GM18517 (cell line): Measurements from ENCODE around the gene AFF3.

Experiments used
- ATAC-seq: cut with Tn5 transposase; IDR thresholded peaks from one replicate; pipeline ENCODE4 v1.9.1; 2021; ENCODE audit warnings: mild to moderate bottlenecking, moderate library complexity; ENCODE audit not compliant: unreplicated experiment

The AFF3 gene

DNA sequence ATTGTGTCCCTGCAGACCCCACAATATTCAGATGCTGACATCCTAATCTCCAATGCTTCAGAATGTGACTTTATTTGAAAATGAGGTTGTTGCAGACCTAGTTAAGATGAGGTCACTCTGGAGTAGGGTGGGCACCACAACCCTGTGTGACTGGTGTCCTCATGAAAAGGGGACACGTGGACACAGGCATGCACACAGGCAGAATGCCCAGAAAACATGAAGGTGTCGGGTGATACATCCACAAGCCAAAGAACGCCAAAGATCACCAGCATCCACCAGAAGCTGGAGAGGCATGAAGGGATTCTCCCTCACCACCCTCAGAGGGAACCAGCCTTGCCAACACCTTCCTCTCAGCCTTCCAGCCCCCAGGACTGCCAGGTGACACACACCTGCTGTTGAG, 69.3 kb downstream of the AFF3 start:
- no peak for ATAC-seq

DNA sequence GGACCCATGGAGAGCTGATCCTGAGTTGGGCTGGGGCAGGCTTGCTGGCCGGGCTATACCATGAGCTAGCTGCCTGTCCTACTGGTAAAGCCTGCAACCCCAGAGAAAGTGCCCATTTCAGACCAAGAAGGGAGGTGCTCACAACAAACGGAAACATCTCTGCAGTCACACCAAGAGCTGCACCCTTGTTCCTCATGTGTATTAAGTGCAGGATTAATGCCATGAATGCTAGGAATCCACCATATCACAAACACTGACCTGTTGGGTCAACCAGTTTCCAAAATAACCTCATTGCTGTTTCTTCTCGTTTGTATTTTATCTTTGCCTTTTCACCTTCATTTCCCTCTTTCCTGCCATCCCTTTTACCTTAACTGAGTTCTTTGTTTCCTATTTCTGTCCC, 69.9 kb downstream of the AFF3 start:
- no peak for ATAC-seq

DNA sequence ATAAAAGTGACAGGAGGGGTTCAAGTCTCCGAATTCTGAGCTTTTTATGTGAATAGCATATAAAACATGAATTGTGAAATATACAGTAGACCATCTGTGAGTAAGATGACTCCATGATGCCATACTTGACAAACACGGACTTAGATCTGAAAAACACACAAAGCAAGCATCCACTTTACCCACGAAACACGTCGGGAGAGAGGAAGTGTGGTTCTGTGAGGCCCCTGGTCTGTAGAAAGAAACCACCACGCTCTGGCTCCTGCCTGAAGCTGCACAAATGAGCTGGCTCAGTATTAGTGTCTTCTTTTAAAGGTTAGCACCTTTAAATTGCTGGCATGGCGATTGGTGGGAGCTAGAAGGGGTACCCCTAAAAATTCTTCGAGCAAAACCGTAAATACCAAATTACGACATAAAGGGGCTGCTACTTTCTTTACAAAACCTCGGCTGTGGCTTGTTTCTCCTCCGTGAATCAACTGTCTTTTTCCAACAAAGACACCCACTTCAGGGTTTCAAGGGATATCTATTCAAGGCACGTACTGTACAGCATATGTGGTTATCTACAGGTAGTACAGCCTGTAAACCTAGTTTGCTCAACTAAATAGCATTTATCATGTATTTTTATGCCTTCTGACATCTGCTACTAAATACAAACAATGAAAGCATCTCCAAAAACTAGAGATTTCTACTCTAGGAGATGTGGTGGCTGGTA, 70.9 kb downstream of the AFF3 start:
- no peak for ATAC-seq

DNA sequence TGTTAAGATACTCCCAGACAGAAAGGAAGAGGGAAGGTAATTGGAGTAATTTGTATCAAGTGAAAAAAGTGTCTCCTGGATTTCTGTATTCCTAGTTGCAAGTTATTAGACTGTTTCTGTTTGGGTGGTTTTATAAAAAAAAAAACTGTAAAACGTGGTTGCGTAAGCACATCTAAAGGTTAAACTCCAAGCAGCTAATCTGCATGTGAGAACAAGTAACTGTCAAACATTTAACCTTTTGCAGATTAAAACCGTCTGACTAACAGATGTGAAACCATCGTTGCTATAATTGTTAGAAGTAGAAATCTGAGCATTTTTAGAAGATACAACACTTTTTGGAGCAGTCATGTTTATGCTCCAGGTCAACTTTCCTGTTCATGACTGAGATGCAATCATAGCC, 72.3 kb downstream of the AFF3 start:
- no peak for ATAC-seq

DNA sequence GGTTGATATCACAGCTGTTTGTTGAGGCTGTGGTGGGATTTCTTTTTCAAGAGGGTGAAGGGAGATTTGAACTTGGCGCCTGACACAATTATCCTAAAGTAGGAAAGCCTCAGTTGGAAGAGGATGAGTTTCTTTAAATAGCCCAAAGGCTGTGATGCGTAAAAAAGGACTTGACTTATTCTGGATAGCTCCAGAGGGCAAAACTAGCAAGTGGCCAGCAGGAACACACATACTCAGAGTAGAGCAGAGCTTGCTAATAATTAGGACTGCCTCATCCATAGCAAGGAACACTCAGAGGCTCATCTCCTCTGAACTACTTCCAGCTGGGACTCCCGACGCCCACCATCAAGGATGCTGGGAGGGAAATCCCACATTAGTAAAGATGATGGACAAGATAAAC, 74.0 kb downstream of the AFF3 start:
- ATAC-seq: no peak

DNA sequence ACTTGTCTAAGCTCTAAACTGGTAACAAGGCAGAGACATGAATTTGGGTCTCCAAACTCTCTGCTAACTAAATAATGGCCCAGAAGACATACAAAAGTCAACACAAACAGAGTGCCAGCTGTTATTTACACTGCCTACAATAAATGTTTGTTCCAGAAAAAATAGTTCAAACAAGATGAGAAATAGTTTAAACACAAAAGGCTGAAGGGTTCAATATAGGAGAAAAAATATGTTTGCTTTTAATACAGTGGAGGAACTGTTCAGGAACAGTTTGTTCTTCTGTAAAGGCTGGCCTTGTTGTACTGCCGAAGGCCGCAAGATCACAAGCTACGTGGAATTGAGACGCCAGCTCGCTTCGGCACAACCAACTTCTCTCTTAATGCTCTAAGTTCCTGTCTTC, 74.6 kb downstream of the AFF3 start:
- ATAC-seq: no peak

DNA sequence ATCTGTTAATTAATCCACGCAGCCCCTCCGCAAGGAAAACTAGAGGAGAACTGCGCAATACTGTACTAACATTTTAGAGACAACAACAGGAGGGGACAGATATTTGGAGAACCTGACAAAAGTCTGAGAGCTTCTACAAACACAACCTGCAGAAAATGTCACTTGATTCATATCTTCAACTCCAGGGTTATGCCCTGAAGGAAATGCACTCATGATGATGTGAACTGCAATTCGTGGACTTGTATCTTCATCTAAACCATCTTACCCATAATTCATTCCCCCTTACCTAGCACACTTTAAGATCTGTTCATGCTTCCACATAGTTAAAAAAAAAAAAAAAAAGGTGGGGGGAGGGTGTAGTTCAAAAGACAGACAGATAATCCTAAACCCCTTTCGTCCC, 75.5 kb downstream of the AFF3 start:
- ATAC-seq: no peak

DNA sequence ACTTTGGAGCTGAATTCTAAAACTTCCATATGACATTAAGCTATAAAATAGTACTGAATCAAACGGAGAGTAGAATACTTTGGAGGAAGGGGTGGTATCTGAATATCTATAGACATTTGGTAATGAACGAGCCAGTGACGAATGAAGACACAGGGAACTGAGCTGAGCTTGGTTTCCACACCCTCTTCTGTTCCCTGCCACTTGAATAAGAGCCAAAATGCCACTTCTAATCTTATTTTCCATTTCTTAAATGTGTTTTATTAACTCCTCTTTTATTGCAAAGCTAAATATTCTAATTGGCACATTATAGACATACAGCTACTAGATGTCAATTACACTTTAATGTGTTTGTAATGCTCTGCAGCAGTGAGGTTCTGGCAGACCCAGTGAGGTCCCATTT, 76.1 kb downstream of the AFF3 start:
- ATAC-seq: no peak

DNA sequence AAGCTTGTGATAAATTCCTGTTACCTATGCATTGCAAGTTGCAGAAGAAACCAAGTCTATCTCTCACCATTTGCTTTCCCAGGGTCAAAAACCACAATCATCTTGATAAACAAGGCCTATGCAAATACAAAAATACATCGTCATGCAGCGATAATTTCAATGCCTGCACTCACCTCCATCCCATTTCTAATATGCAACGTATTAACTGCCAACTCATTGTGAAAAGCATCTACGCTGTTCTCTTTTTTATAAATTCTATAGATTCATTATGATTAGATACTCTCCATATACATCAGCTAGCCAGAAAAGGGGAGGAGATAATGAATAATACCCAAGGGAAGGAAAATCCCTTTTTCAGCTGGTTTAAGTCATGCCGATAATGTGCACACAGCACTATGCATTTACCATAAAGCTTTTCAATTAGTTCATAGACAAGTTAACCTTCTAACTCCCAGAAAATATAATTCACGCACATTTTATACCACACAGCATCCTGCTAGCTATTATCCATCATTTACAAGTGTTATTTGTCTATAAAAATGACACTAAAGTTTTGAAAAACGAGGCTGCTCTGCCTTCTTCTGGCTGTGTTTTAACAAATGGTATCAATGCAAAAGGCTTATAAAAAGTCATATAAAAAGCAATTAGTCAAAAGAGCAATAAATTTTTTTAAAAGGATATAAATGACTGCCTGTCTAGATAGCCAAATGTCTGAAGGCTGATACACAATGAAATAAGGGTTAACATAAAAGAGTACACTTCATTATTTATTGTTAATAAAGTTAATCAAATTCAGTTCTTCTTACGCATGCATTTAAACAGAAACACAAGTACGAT, 77.6 kb downstream of the AFF3 start:
- ATAC-seq: no peak

DNA sequence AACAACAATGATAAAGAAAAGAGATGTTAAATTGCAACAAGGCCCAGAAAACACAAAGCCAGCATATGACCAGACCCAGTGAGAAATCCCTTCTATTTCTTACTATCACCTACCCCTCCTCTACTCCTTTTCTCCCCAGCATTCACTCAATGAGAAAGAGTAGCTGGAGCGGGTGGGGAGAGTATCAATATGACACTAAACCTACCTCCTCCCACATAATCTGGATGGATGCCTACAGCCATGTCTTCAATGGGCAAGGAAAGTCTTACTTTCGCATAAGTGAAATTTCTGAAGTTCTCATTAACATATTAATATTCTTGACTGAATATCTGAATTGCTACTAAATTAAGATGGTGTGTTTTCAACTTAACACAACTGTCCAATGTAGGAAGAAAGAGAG, 78.2 kb downstream of the AFF3 start:
- no peak for ATAC-seq

DNA sequence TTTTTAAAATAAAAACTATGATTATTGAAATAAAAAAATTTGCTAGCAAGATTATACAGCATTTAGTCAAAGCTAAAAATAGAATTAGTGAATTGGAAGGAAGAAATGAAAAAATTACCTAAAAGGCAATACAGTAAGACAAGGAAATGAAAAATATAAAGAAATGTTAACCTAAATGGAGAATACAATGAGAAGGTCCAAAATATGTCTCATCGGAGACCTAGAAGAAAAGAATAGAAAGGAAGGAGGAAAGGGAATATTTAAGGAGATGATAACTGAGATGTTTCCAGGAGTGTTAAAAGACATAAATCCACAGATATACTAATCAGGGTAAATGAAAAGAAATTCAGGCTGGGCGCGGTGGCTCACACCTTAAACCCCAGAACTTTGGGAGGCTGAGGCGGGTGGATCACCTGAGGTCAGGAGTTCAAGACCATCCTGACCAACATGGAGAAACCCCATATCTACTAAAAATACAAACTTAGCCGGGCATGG, 78.9 kb downstream of the AFF3 start:
- no peak for ATAC-seq

DNA sequence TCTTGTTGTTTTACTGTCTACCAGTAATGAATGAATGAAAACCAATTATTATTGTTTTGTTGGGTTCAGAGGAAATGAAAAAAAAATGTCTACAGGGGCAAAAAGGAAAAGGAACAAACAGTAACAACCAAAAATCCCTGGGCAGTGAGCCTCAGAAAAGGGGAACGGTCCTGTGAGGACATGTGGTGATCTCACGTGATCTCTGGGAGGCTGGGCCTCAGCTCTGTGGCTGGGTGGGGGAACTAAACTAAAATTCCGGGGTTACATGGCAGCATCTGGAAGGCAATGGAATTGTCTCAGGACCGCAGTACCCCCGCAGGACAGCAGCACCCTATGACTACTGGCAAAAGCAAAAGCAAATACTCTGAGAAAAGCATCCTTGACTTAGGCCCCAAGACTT, 80.1 kb downstream of the AFF3 start:
- ATAC-seq: no peak

DNA sequence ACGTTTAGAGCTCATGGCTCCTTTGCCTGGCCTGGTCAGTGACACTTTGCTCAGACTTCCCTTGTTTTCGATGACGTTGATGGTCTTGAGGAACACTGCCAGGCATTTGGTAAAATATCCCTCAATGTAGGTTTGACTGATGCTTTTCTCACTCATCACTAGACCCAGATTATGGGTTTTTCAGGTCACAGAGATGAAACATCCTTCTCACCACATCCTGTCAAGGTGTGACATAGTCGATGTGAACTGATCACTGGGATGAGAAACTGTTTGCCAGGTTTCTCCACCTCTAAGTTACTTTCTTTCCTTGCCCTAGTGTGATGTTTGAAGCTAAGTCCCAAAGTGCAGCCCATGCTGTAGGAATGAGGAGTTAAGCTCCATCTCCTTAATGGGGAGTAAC, 81.5 kb downstream of the AFF3 start:
- no peak for ATAC-seq

DNA sequence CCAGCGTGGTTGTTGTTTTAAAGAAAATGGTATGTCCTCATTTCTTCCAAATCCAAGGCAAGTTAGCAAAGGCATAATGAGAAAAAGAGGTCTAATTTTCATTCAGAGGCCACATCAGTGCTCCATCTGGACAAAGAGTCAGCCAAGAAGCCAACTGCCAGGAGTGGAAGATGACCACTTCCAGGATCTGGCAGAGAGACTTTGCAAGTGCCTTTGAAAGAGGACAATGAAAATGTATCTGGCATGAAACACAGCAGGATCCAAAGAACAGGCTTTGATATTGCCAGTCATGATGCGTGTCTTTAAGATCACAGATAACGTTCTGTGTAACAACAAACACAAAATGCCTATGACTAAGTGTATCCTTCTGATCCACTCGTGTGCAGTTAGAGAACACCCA, 82.8 kb downstream of the AFF3 start:
- no peak for ATAC-seq

DNA sequence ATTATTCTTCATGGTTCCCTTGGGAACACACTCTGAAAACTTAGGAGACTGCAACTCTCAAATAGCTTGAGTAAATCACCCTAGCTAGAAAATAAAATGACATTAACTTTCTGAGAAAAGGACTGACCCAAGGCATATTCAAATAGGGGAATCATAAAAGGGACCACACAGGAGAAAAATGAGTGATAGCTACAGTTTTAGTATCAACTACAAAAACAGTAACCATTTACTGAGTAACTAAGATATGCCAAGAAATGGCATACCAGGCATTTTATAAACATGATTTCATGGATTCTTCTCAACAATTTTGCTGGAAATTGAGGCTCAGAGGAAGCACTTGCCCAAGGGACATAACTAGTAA, 84.5 kb downstream of the AFF3 start:
- ATAC-seq: no peak

DNA sequence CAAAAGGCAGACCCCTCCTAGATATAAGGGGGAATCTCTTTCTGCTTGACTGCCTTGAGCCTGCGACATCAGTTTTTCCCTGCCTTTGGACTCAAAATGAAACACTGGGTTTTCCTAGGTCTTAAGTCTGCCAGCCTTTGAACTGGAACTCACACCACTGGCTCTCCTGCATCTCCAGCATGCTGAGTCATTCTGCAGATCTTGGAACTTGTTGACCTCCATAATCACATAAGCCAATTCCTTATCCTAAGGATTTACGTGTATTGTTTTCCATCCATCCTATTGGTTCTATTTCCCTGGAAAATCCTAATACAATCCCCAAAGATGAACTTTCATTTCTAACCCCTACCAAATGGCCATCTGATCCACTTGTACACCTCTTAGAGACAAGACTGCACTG, 88.0 kb downstream of the AFF3 start:
- no peak for ATAC-seq

DNA sequence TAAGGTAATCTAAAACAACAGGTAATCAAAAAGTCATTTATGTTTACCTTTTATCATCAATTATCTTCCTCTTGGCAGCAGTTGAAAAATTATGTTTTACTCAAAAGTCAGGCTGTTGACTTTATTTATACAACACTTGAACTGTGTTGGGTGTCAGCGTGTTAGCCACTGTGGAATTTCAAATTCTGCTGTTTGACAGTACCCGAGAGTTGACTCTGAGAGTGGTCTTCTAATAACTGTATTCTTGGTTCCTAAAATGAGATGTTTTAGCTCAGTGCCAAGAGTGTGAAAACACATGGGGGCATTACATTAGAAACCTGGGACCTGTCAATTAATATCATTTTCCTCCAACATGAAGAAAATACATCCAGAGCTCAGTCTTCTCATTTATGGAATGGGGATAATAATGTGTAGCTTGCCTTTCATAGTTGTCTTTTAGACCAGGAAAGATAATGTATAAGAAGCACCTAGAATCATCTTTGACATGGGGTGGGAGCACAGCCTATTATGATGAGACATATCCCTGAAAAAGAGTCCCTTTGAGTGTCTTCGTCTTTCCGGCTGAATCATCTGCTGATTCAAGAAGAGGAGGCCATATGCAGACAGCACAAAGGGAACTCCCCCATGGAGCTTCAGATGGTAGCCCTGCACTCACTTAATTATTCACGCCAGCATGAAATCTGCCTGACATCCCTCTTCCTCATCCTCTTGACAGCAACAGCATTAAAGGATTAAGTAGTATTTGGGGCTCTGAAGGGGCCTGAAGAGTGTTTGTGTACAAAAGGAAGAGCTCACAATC, 89.1 kb downstream of the AFF3 start:
- no peak for ATAC-seq

DNA sequence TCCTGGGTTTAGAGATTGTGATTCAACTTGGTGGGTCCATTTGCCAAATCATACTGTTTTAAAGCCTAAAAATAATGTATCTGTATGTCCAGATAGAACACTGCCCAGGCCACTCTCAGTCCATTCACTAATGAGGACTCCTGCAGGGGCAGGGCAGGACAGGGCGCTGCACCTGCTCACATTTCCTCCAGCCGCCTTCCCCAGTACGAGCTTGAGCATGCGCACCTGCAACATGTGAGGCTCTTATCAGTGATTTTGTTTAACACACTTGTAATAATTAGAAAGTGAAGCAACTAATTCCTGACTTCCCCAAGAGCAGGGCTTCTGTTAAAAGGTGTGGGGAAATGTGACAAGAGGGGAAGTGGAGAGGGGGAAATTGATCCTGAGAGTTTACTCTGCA, 89.7 kb downstream of the AFF3 start:
- ATAC-seq: no peak

DNA sequence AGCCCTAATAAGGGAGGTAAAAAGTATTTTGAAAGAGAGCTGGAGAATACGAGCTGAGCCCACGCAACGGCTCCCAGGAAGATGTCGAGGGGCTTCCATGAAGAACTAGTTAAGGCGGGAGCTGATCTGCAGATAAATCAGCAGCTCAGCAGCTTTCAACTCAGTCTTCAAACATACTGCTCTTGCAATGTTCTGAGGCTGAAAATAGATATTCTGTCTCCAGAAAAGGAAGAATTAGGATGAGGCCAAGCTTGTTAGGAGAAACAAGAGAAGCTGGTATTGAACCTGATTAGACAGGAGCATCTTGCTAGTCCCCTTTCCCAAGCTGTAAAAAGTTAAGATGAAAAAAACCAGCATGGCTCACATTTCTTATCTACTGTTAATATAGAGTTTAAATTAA, 91.1 kb downstream of the AFF3 start:
- ATAC-seq: no peak

DNA sequence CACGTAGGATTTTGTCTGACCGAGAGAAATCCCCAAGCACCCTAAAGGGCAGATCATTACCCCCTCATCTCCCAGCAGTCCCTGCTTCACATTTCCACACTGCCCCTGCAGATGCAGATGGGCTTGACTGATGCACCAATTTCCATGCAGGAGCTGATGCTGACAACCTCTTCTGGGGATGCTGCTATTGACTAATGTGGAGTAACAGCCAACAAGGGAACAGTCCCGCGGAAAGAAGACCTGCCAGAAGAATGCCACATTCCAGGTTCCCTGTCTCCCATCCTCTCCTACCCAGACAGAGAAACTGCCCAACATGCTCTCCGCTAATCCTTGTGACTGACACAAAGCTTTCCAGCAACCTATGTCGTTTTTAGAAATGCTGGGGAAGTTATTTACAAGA, 91.7 kb downstream of the AFF3 start:
- ATAC-seq: no peak
